Sigmoid colon (tissue), 4 donors: ENCODE measurements around the gene SNX24.

ENCODE experiments used
- POLR2A ChIP-seq, 2 donors: fragments of 450-650 bp; IDR thresholded peaks; one replicate each; pipeline ENCODE4 v1.6.1; 2016; ENCODE audit warnings: antibody characterized with exemption in 2 of 2, mild to moderate bottlenecking in 2 of 2, moderate library complexity in 2 of 2
- POLR2AphosphoS5 ChIP-seq, 4 donors: sonication (generic); formaldehyde crosslinking; IDR thresholded peaks; one replicate each; pipeline ENCODE4 v1.6.1; 2017; ENCODE audit warnings: antibody characterized with exemption in 4 of 4
- TF ChIP-seq, protein P1 (sequence below), 4 experiments: fragments of 450-650 bp in 3 of 4; fragments of 200-600 bp in 1 of 4; IDR thresholded peaks; one replicate each; pipeline ENCODE4 v1.5.1; 2016 to 2019; ENCODE audit warnings: antibody characterized with exemption in 4 of 4, mild to moderate bottlenecking in 3 of 4, moderate library complexity in 2 of 4

DNA sequence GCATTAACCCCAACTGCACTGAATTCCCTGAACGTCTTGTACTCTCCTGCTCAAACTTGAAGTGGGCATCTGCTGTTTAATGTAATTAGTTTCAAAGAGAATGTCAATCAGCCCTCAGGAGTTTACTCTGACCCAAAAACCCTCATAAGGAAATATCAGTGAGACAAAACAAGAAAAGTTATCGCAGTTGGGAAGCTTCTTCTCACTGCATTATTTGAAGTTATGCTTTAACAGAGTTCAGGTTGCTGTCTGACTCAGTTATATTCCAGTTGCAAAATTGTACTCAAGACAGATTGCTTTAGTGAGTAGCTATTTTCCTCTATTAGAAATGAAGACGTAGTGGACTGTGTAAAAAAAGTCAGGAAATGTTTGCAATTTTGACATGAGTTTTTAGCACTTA, 139.0 kb downstream of the SNX24 start:
- TF ChIP-seq, protein P1, sequence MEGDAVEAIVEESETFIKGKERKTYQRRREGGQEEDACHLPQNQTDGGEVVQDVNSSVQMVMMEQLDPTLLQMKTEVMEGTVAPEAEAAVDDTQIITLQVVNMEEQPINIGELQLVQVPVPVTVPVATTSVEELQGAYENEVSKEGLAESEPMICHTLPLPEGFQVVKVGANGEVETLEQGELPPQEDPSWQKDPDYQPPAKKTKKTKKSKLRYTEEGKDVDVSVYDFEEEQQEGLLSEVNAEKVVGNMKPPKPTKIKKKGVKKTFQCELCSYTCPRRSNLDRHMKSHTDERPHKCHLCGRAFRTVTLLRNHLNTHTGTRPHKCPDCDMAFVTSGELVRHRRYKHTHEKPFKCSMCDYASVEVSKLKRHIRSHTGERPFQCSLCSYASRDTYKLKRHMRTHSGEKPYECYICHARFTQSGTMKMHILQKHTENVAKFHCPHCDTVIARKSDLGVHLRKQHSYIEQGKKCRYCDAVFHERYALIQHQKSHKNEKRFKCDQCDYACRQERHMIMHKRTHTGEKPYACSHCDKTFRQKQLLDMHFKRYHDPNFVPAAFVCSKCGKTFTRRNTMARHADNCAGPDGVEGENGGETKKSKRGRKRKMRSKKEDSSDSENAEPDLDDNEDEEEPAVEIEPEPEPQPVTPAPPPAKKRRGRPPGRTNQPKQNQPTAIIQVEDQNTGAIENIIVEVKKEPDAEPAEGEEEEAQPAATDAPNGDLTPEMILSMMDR (IDR thresholded peaks at IDR 0.05): no peak
- TF ChIP-seq POLR2A (IDR thresholded peaks at IDR 0.05) (no peak), POLR2AphosphoS5 (IDR thresholded peaks at IDR 0.05) (no peak)
